ENCODE data around the gene EFHC2.

DNA sequence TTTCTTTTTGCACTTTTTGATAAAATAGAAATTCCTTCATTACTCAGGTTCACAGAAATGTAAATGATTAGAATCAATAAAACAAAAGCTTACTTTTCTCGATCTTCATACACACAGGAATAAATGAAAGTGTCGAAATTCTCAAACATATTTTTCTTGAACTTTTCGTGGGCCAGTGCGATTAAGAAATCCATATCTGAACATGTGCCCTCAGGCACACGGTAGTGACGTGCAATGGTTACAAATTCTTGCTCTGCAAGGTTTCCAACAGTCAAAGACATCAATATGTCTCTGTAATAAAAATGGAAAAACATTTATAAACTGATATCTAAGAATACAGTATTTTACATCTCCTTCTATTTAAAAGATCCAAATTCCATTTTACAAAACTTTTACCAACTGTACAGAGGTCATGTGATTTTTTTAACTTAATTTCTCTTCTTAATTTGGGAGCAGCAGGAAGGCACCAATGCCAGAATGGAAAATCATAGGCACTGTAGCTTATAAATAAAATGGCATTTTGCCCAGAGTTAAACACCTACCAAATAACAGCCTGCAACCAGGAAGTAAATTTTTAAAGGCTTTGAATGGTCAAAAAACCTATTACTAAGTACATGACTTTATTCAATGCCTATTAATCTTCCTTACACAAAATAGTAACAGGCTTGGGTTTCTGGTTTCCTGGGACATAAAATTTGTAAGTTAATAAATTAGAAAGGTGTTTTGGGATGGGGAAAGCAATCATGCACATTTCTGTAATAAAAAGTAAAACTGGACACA, 165.0 kb downstream of the EFHC2 start:
- TF ChIP-seq, protein P1, sequence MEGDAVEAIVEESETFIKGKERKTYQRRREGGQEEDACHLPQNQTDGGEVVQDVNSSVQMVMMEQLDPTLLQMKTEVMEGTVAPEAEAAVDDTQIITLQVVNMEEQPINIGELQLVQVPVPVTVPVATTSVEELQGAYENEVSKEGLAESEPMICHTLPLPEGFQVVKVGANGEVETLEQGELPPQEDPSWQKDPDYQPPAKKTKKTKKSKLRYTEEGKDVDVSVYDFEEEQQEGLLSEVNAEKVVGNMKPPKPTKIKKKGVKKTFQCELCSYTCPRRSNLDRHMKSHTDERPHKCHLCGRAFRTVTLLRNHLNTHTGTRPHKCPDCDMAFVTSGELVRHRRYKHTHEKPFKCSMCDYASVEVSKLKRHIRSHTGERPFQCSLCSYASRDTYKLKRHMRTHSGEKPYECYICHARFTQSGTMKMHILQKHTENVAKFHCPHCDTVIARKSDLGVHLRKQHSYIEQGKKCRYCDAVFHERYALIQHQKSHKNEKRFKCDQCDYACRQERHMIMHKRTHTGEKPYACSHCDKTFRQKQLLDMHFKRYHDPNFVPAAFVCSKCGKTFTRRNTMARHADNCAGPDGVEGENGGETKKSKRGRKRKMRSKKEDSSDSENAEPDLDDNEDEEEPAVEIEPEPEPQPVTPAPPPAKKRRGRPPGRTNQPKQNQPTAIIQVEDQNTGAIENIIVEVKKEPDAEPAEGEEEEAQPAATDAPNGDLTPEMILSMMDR (IDR thresholded peaks at IDR 0.05 in 8 of 11, conservative IDR thresholded peaks at IDR 0.05 in 3 of 11), result no peak
- no peak for TF ChIP-seq POLR2A (IDR thresholded peaks at IDR 0.05)
